GM23338 (cell line): ENCODE measurements around the gene CD69.

Experiments used
- CTCF ChIP-seq, 2 experiments: fragments of 200-600 bp in 1 of 2; sonication (generic) in 1 of 2; conservative IDR thresholded peaks; 2 replicates each; pipeline versions ENCODE4 v1.5.1 to v1.6.1; 2016 to 2017; ENCODE audit warnings: antibody characterized with exemption in 2 of 2, low read depth in 2 of 2, mild to moderate bottlenecking in 2 of 2, moderate library complexity in 1 of 2
- EZH2phosphoT487 ChIP-seq: fragments of 200-600 bp; sonication (generic); IDR thresholded peaks from one replicate; pipeline ENCODE4 v1.8.1; 2018; ENCODE audit warnings: antibody characterized with exemption; ENCODE audit not compliant: unreplicated experiment

DNA sequence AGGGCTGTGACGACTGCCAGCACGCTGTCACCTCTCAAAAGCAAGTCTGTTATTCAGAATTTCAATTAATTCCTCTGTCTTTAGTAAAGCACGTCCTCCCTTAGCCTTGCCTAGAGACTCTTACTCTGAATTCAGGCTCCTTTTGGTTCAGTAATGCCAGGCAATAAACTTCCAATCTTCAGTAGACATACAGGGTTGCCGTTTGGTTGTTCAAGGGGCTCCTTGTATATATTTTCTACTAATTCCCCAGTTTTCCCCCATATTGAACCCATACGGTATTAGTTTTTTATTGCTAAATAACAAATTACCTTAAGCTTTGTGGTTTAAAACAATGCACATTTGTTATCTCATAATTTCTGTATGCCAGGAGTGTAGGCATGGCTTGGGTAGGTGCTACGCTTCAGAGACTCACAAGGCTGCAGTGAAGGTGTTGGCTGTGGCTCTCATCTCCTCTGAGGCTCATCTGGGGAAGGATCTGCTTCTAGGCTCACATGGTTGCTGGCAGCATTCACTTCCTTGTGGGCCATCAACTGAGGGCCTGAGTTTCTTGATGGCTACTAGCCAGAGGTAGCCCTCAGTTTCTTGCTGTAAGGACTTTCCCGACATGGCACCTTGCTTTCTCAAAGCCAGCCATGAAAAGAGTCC lies 20.5 kb downstream of the CD69 start:
- TF ChIP-seq CTCF (conservative IDR thresholded peaks at IDR 0.05; ENCODE audit: low read depth in 2 of 2) (no peak), EZH2phosphoT487 (no peak)
